Activated CD4-positive, alpha-beta T cell treated with anti-CD3 and anti-CD28 coated beads, Interleukin-2, amount 50 U/mL, for 4 hours (primary cell): ENCODE data around the gene TNNI3K.

Source experiments
- DNase-seq, 2 experiments: peaks; one replicate each; pipeline ENCODE4 v3.0.0-alpha.2; 2020

Gene TNNI3K

GRCh38 chr1:74314438-74314837, 79.3 kb downstream of the TNNI3K start:
- DNase-seq = no peak

DNA sequence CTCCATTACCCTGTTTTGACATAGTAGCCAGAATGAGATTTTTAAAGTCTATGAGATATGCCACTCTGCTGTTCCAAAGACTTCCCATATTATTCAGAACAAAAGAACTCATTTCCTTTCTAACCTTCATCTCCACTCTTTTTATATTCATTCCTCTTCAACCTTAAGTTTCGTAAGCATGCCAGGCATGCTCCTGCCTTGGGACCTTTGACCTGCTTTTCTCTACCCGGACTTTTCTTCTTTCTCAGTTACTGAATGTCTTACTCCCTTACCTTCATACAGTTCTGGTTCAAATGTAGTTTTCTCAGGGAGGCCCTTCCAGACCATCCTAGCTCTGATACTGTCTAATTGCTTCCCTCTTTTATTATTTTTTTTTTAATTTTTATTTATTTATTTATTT, 81.1 kb downstream of the TNNI3K start:
- DNase-seq = no peak

GRCh38 chr1:74317663-74318062, 82.5 kb downstream of the TNNI3K start:
- DNase-seq = no peak

DNA sequence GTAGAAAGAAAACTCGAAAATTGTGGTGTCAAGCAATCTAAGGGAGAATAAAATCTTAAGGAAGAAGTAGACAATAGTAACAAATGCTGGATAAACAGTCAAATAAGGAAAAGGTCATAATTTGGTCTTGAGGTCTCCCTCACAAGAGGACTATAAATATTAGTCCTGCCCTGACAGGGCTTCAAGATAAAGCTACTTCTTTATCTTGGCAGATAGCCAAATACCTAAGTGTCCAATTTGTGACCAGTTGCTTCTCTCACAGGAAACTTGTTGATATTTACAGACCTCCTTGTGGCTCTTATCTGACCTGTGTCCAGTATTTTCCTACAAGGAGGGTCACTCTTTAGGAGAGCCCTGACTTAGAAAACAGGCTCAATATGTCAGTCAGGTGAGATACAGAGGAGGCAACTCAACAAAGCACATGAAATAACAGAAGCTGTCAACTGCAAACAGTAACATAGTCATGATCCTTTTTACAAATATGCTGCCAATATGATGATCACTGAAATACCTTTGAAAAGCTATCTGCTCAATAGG, 88.8 kb downstream of the TNNI3K start:
- DNase-seq = no peak

GRCh38 chr1:74324684-74325448, 89.7 kb downstream of the TNNI3K start:
- no peak for DNase-seq

GRCh38 chr1:74328851-74329250, 93.7 kb downstream of the TNNI3K start:
- no peak for DNase-seq

DNA sequence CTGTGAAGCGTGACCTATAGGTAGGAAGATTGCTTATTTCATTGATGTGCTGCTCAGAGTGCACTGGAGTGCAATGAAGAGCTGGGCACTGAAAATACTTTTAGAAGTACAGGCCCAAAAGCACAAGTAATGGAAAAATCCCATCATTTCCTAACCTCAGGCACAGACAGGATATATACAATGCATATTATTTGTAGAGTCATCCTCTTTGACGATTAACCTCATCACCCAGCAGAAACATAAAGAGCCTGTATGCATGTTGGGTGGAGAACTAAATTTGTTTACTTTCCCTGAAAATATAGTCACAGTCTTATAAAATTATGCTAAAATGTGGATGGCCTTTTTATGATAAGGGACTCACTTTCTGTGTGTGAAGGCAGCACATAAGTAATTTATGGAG, 98.1 kb downstream of the TNNI3K start:
- no peak for DNase-seq

GRCh38 chr1:74334147-74334546, 99.0 kb downstream of the TNNI3K start:
- DNase-seq = no peak

- no peak for DNase-seq
Observed at GRCh38 chr1:74340656-74341055, 105.5 kb downstream of the TNNI3K start.

DNA sequence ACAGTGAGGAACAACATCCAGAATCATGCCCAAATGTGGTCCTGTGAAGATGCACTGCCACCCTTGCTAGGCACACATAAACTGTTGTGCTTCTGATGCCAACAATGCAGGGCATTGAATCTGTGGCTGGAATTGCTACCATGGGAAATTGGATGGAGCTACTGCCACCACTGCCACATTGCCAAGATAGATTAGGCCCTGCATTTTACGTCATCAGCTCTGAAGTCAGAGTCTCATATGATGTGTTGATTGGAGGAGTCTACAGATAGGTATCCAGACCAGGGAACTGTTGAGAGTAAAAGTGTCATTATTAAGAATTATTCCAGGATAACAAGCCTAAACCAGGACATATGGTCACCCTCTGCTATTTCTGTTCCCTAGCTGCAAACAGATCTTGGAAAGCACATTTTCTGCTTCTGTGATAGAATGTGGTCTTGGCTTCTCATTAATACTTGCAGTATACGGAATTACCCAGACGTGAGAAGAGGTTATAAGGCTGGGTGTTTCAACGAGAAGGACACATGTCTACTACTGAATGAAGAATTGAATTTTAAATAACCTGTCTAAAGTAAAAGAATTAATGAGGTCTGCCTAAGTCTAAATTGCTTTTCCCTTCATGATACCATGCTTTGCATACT, 106.6 kb downstream of the TNNI3K start:
- no peak for DNase-seq

- no peak for DNase-seq
Observed at GRCh38 chr1:74343216-74343615, 108.0 kb downstream of the TNNI3K start.

GRCh38 chr1:74344387-74344786, 109.2 kb downstream of the TNNI3K start:
- DNase-seq = no peak

- no peak for DNase-seq
Observed at GRCh38 chr1:74356493-74356892, 121.3 kb downstream of the TNNI3K start.

DNA sequence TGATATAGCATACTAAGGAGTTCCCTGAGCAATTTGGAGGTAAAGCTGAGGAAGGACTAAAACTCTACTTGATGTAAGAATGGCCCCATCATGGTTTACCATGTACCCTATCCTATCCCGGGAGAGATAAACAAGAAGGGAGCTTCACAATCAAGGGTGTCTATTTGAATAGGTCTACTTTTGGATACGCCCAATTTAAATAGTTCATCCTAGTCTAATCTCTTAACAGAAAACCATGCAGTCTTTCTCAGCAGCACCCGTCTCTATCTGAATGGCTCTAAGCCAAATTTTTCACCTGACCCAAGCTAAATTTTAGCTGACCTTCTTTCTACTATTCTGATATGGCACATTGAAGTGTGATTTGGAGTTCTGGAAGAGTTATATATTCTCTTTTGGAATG, 122.0 kb downstream of the TNNI3K start:
- DNase-seq = no peak

- DNase-seq = no peak
Observed at GRCh38 chr1:74357756-74358155, 122.6 kb downstream of the TNNI3K start.

- no peak for DNase-seq
Observed at GRCh38 chr1:74362691-74363090, 127.5 kb downstream of the TNNI3K start.

DNA sequence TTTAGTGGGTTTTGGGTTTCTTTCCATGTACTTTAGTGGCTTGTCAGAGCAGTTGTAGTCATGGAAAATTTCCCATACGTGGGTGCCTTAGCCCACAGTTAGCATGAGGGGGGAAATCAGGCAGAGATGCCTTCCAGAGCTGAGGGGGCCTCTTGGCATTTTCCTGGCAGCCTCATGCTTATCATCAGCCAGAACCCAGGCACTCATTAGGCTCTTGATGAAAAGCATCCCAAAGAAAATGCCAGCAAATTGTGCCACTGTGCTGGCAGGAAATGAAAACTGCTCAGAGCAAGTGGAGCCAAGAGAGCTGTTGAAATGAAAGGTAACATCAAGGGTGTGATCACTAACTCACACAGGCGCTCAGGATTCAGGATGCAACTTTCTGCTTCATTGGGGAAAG, 128.0 kb downstream of the TNNI3K start:
- DNase-seq = no peak

GRCh38 chr1:74367175-74367813, 132.1 kb downstream of the TNNI3K start:
- no peak for DNase-seq

DNA sequence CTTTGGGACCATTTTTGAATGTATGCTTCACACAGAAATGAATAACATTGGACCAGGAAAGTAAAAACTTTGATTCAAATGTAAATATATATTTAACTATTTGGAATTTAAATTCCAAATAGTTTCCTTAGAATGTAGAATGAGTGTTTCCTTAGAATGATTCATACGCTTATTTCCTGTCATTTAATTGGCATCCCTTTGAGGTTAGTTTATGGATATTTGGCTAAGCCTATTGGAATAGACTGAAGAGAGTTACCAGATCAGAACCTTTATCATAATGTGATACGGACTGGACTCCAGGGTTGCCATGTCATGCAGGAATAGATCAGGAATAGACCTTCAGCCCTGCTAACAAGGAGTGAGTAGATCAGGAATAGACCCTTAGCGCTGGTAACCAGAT, 133.1 kb downstream of the TNNI3K start:
- no peak for DNase-seq

DNA sequence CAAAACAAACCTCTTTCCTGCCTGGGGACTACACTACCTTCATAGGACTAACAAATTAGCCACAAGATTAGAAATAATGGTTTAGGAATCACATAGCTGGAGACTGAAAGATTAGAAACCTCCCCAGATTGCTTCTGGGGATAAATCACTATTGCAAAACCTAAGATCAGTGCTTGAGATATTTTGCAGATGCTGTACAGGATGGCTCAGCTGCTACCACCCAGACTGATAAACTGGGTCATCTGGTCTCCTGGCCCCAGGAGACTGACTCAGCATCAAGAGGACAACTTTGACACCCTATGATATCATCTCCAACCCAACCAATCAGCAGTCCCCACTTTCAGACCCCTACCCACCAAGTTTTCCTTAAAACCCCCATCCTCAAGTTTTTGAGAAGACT, 140.2 kb downstream of the TNNI3K start:
- DNase-seq = no peak

GRCh38 chr1:74380252-74380651, 145.1 kb downstream of the TNNI3K start:
- DNase-seq = no peak

DNA sequence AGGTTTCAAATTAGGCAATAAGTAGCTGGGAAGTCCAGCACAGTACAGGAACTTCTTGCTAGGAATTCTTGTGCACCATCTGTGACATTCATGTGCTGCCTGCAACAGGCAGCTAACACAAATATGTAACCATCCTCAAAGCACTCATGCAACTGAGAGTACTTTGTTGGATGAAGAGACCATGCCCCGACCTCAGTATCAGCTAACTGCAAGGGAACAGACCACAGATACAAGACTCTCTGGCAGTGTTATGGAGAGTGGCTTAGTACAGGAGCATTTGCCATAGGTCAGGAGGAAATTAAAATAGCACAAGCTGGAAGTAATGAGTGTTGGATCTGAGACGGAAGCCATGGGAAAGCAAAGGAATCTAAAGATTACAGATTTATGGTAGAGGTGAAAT, 153.7 kb downstream of the TNNI3K start:
- DNase-seq = no peak

GRCh38 chr1:74392186-74392585, 157.0 kb downstream of the TNNI3K start:
- no peak for DNase-seq

DNA sequence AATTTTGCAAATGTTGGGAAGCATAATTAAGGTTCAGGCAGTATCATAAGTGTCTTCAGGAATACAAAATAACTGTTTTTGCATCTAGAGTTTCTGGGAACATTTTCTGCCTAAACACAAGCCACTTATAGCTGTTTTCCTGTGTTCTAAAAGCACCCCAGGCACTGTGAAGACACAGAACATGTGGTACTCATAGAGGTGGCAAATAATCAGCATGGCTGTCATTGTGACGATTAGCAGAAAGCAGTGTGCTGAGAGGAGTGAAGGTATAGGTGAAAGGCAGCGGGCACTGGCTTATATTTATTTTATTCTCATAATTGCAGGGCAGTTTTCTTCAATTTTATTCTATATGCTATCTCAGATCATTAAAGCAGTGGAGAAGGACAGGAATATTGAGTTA, 157.7 kb downstream of the TNNI3K start:
- DNase-seq = no peak
